B cell (primary cell): ENCODE data around the gene ABCA4.

Experiments
- EZH2 ChIP-seq: IDR thresholded peaks from 2 replicates; pipeline ENCODE4 v1.6.1; 2012; ENCODE audit warnings: borderline replicate concordance, low read depth, mild to moderate bottlenecking, moderate library complexity, low read length; ENCODE audit not compliant: insufficient read depth, poor library complexity, severe bottlenecking
- TF ChIP-seq, protein P1 (sequence below): fragments of 200-600 bp; IDR thresholded peaks from one replicate; pipeline ENCODE4 v1.8.0; 2022; ENCODE audit warnings: antibody characterized with exemption, mild to moderate bottlenecking

DNA sequence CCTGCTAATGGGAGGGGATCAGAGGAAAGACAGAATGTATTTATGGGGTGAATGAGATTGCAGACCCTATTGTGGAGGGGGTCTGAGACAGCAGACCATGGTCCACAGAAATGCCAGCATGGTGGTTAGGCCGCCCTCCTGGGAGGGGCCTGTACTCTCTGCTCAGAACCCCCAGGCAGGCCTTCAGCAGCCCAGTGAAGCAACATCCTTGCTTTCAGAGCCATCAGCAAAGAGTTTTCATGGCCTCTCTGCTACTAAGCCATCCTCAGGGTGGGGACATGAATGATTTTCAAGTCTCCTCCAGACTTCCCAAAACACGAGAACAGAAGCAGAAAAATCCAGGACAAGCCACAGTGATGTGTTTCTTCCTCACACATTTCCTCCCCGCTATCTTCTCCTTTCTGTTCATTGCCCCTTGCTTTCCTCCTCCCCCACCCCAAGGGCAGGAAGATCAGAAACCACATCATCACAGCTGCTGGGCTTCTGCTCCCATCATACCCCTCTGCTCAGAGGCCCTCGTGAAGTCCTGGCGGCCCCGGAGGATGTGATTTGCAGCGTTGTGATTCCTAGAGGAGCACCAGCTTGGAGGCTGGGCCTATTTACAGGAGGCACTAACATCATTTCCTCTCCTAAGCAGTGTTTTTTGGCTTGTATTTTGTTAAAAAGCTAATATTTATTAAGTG is 48.0 kb downstream of the ABCA4 start:
- TF ChIP-seq, protein P1, sequence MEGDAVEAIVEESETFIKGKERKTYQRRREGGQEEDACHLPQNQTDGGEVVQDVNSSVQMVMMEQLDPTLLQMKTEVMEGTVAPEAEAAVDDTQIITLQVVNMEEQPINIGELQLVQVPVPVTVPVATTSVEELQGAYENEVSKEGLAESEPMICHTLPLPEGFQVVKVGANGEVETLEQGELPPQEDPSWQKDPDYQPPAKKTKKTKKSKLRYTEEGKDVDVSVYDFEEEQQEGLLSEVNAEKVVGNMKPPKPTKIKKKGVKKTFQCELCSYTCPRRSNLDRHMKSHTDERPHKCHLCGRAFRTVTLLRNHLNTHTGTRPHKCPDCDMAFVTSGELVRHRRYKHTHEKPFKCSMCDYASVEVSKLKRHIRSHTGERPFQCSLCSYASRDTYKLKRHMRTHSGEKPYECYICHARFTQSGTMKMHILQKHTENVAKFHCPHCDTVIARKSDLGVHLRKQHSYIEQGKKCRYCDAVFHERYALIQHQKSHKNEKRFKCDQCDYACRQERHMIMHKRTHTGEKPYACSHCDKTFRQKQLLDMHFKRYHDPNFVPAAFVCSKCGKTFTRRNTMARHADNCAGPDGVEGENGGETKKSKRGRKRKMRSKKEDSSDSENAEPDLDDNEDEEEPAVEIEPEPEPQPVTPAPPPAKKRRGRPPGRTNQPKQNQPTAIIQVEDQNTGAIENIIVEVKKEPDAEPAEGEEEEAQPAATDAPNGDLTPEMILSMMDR = no peak
- TF ChIP-seq EZH2 = no peak
